ENCODE data around the gene PLA2G4B. TPM values are rescaled to one million over a fixed set of nuclear protein-coding genes. Genes with fewer than 3 reads are reported as not detected.

PLA2G4B gene
- total RNA-seq, 3 donors from 2014 or later = 3.6 to 5.5 (median 4.9) TPM

GRCh38 chr15:41844814-41845213, 6.2 kb downstream of the PLA2G4B start:
- ATAC-seq (no peak), DNase-seq (no peak)
- H3K27me3 Mint-ChIP-seq (ENCODE audit: low read depth) = no peaks in the 10 kb centered on the region
- H3K36me3 Mint-ChIP-seq (ENCODE audit: insufficient read depth) = peaks cover 12% of the 10 kb centered on the region
- H3K9me3 Mint-ChIP-seq = no peaks in the 10 kb centered on the region
- H3K4me3 Mint-ChIP-seq = no peak overlapping the region
- H3K4me1 Mint-ChIP-seq (ENCODE audit: low read depth) = no peaks in the 10 kb centered on the region

GRCh38 chr15:41847206-41847605, 8.6 kb downstream of the PLA2G4B start:
- Mint-ChIP-seq H3K27me3 (ENCODE audit: low read depth) (no peaks in the 10 kb centered on the region), H3K4me1 (ENCODE audit: low read depth) (no peaks in the 10 kb centered on the region), H3K9me3 (no peaks in the 10 kb centered on the region), H3K36me3 (ENCODE audit: insufficient read depth) (peaks cover 12% of the 10 kb centered on the region), H3K4me3 (no peak overlapping the region)
- ATAC-seq (no peak), DNase-seq (no peak)

- ATAC-seq (no peak), DNase-seq (no peak)
- H3K9me3 Mint-ChIP-seq = no peaks in the 10 kb centered on the region
- peaks cover 12% of the 10 kb centered on the region for H3K36me3 Mint-ChIP-seq (ENCODE audit: insufficient read depth)
- no peaks in the 10 kb centered on the region for H3K27me3 Mint-ChIP-seq (ENCODE audit: low read depth)
- no peak overlapping the region for H3K4me3 Mint-ChIP-seq
- H3K4me1 Mint-ChIP-seq (ENCODE audit: low read depth) = no peaks in the 10 kb centered on the region
Observed at GRCh38 chr15:41847981-41848380, 9.3 kb downstream of the PLA2G4B start.

- H3K36me3 Mint-ChIP-seq (ENCODE audit: insufficient read depth) = peaks cover 12% of the 10 kb centered on the region
- H3K9me3 Mint-ChIP-seq = no peaks in the 10 kb centered on the region
- DNase-seq = no peak
- H3K27me3 Mint-ChIP-seq (ENCODE audit: low read depth) = no peaks in the 10 kb centered on the region
- ATAC-seq = peak; percentile 63 to 77
- no peaks in the 10 kb centered on the region for H3K4me1 Mint-ChIP-seq (ENCODE audit: low read depth)
- no peak overlapping the region for H3K4me3 Mint-ChIP-seq
Observed at GRCh38 chr15:41848631-41849030, 10.0 kb downstream of the PLA2G4B start.

GRCh38 chr15:41849204-41849603, 10.6 kb downstream of the PLA2G4B start:
- ATAC-seq (no peak), DNase-seq (no peak)
- Mint-ChIP-seq H3K9me3 (no peaks in the 10 kb centered on the region), H3K27me3 (ENCODE audit: low read depth) (no peaks in the 10 kb centered on the region), H3K36me3 (ENCODE audit: insufficient read depth) (peaks cover 12% of the 10 kb centered on the region), H3K4me3 (no peak overlapping the region), H3K4me1 (ENCODE audit: low read depth) (no peaks in the 10 kb centered on the region)

- no peak for DNase-seq
- peaks cover 12% of the 10 kb centered on the region for H3K36me3 Mint-ChIP-seq (ENCODE audit: insufficient read depth)
- no peak overlapping the region for H3K4me3 Mint-ChIP-seq
- H3K9me3 Mint-ChIP-seq = no peaks in the 10 kb centered on the region
- no peaks in the 10 kb centered on the region for H3K27me3 Mint-ChIP-seq (ENCODE audit: low read depth)
- no peak for ATAC-seq
- H3K4me1 Mint-ChIP-seq (ENCODE audit: low read depth) = no peaks in the 10 kb centered on the region
Observed at GRCh38 chr15:41849861-41850260, 11.2 kb downstream of the PLA2G4B start.

GRCh38 chr15:41850482-41851166, 12.0 kb downstream of the PLA2G4B start:
- Mint-ChIP-seq H3K9me3 (no peaks in the 10 kb centered on the region), H3K4me3 (no peak overlapping the region), H3K27me3 (ENCODE audit: low read depth) (no peaks in the 10 kb centered on the region), H3K36me3 (ENCODE audit: insufficient read depth) (peaks cover 12% of the 10 kb centered on the region), H3K4me1 (ENCODE audit: low read depth) (no peaks in the 10 kb centered on the region)
- DNase-seq = no peak
- ATAC-seq = no peak

GRCh38 chr15:41851167-41851523, 12.5 kb downstream of the PLA2G4B start:
- no peak for ATAC-seq
- DNase-seq = no peak
- Mint-ChIP-seq H3K4me3 (no peak overlapping the region), H3K27me3 (ENCODE audit: low read depth) (no peaks in the 10 kb centered on the region), H3K4me1 (ENCODE audit: low read depth) (no peaks in the 10 kb centered on the region), H3K36me3 (ENCODE audit: insufficient read depth) (peaks cover 10% of the 10 kb centered on the region), H3K9me3 (no peaks in the 10 kb centered on the region)

- DNase-seq (no peak), ATAC-seq (no peak)
- H3K27me3 Mint-ChIP-seq (ENCODE audit: low read depth) = no peaks in the 10 kb centered on the region
- H3K36me3 Mint-ChIP-seq (ENCODE audit: insufficient read depth) = peaks cover 6% of the 10 kb centered on the region
- H3K9me3 Mint-ChIP-seq = no peaks in the 10 kb centered on the region
- no peak overlapping the region for H3K4me3 Mint-ChIP-seq
- H3K4me1 Mint-ChIP-seq (ENCODE audit: low read depth) = no peaks in the 10 kb centered on the region
Observed at GRCh38 chr15:41851755-41852370, 13.2 kb downstream of the PLA2G4B start.

GRCh38 chr15:41852736-41853590, 14.3 kb downstream of the PLA2G4B start:
- Mint-ChIP-seq H3K36me3 (ENCODE audit: insufficient read depth) (peaks cover 6% of the 10 kb centered on the region), H3K9me3 (no peaks in the 10 kb centered on the region), H3K4me3 (no peak overlapping the region), H3K4me1 (ENCODE audit: low read depth) (no peaks in the 10 kb centered on the region), H3K27me3 (ENCODE audit: low read depth) (no peaks in the 10 kb centered on the region)
- DNase-seq (no peak), ATAC-seq (no peak)

GRCh38 chr15:41853831-41854230, 15.2 kb downstream of the PLA2G4B start:
- no peaks in the 10 kb centered on the region for H3K27me3 Mint-ChIP-seq (ENCODE audit: low read depth)
- H3K4me3 Mint-ChIP-seq = no peak overlapping the region
- no peaks in the 10 kb centered on the region for H3K9me3 Mint-ChIP-seq
- DNase-seq (no peak), ATAC-seq (no peak)
- H3K4me1 Mint-ChIP-seq (ENCODE audit: low read depth) = no peaks in the 10 kb centered on the region
- H3K36me3 Mint-ChIP-seq (ENCODE audit: insufficient read depth) = no peaks in the 10 kb centered on the region

GRCh38 chr15:41854443-41854842, 15.8 kb downstream of the PLA2G4B start:
- H3K4me3 Mint-ChIP-seq = no peak overlapping the region
- ATAC-seq (no peak), DNase-seq (no peak)
- no peaks in the 10 kb centered on the region for H3K36me3 Mint-ChIP-seq (ENCODE audit: insufficient read depth)
- H3K4me1 Mint-ChIP-seq (ENCODE audit: low read depth) = no peaks in the 10 kb centered on the region
- H3K9me3 Mint-ChIP-seq = no peaks in the 10 kb centered on the region
- H3K27me3 Mint-ChIP-seq (ENCODE audit: low read depth) = no peaks in the 10 kb centered on the region

GRCh38 chr15:41855261-41855961, 16.8 kb downstream of the PLA2G4B start:
- no peaks in the 10 kb centered on the region for H3K36me3 Mint-ChIP-seq (ENCODE audit: insufficient read depth)
- H3K9me3 Mint-ChIP-seq = no peaks in the 10 kb centered on the region
- H3K27me3 Mint-ChIP-seq (ENCODE audit: low read depth) = no peaks in the 10 kb centered on the region
- peaks cover 5% of the 10 kb centered on the region for H3K4me1 Mint-ChIP-seq (ENCODE audit: low read depth)
- H3K4me3 Mint-ChIP-seq = no peak overlapping the region
- ATAC-seq (no peak), DNase-seq (no peak)

GRCh38 chr15:41856262-41856661, 17.6 kb downstream of the PLA2G4B start:
- DNase-seq (no peak), ATAC-seq (no peak)
- Mint-ChIP-seq H3K4me1 (ENCODE audit: low read depth) (peaks cover 5% of the 10 kb centered on the region), H3K27me3 (ENCODE audit: low read depth) (no peaks in the 10 kb centered on the region), H3K36me3 (ENCODE audit: insufficient read depth) (no peaks in the 10 kb centered on the region), H3K9me3 (no peaks in the 10 kb centered on the region), H3K4me3 (no peak overlapping the region)

Data from activated T-cell treated with anti-CD3 and anti-CD28 coated beads, Interleukin-2, amount 50 U/mL, for 4 hours (primary cell).